ENCODE data around the gene WNT3. TPM values are rescaled to one million over a fixed set of nuclear protein-coding genes. Genes with fewer than 3 reads are reported as not detected.
A peak's percentile ranks its signal among the peaks of the same experiment; 100 is the strongest.

Gene WNT3
- total and polyA plus RNA-seq, 2 donors (not counting 3 experiments of a cell fraction or from before 2014, with no cell fraction given): 1.4 to 2.1 TPM

DNA sequence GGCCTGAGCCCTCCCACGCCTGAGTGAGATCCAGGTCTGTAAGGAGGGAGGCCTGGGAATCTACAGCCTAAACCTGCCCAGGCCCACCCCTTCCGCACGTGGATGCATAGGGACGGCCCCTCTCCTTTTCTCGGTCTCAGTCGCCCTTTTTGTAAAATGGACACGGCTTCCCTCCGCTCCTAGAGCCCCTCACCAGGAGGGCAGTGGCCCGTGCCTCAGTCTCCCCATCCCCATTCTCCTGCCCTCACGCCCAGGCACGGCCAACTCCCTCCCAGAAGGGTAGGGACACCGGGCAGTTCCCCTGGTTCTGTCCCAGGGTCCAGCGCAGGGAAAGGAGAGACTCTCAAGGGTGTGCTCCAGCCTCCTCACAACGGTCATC is 48.1 kb downstream of the WNT3 start:
- Histone ChIP-seq H3K27ac (ENCODE audit: insufficient read depth, low read depth, low read length) (no peak overlapping the region), H2AFZ (ENCODE audit: low read depth, low read length) (peak overlapping the region; percentile 17), H4K20me1 (replicated peaks; ENCODE audit: control insufficient read depth, extremely low read depth, insufficient read depth, low read length) (no peaks in the 10 kb centered on the region), H3K79me2 (ENCODE audit: control insufficient read depth, insufficient read depth, low read length) (no peaks in the 10 kb centered on the region), H3K4me2 (ENCODE audit: insufficient read depth, low read length) (peak overlapping the region; percentile 24), H3K9me3 (replicated peaks; ENCODE audit: control insufficient read depth, insufficient read depth, low read length) (no peaks in the 10 kb centered on the region), H3K36me3 (ENCODE audit: control insufficient read depth in 2 of 2, extremely low read depth in 1 of 2, insufficient read depth in 2 of 2, low read length in 2 of 2) (no peaks in the 10 kb centered on the region), H3K9me1 (replicated peaks; ENCODE audit: control insufficient read depth, extremely low read depth, insufficient read depth, low read length) (no peaks in the 10 kb centered on the region), H3K27me3 (ENCODE audit: control insufficient read depth in 2 of 2, insufficient read depth in 2 of 2, low read length in 2 of 2) (no peaks in the 10 kb centered on the region), H3K9ac (replicated peaks; ENCODE audit: extremely low read depth, insufficient read depth, low read length) (no peak overlapping the region), H3K4me3 (replicated peaks in 1 of 3; ENCODE audit: insufficient read depth in 1 of 3, low read depth in 1 of 3, low read length in 3 of 3) (no peak overlapping the region), H3K4me1 (ENCODE audit: control insufficient read depth, extremely low read depth, insufficient read depth, low read length) (peaks cover 4% of the 10 kb centered on the region)
- FAIRE-seq (no peak), DNase-seq (ENCODE audit: low read depth, low spot score) (no peak)
- CTCF ChIA-PET: interaction anchor here (1.0 kb wide), 2 partner anchors 17 to 65 kb away, joined by 3 to 4 read pairs; no protein-coding TSS in a partner anchor
- dilution Hi-C loops (cut with MboI; ENCODE audit: extremely low pct_ligation_motif_present, low sequenced_read_pairs): no loop called here
- POLR2A ChIA-PET: no interaction called here
- no TSS peak for BruUV-seq (replicated peaks)
- TF ChIP-seq JUN (IDR thresholded peaks at IDR 0.05; ENCODE audit: borderline replicate concordance, insufficient read depth, insufficient read length, low read depth) (no peak), FOS (IDR thresholded peaks at IDR 0.05; ENCODE audit: borderline replicate concordance, insufficient read depth, low read length) (no peak), POLR2AphosphoS5 (IDR thresholded peaks at IDR 0.05; ENCODE audit: insufficient read depth, low read depth, low read length) (no peak), EZH2 (IDR thresholded peaks at IDR 0.05; ENCODE audit: borderline replicate concordance, low read depth, low read length, severe bottlenecking) (no peak), POLR2A (IDR thresholded peaks at IDR 0.05; ENCODE audit: low read depth, low read length) (no peak), GATA2 (IDR thresholded peaks at IDR 0.05; ENCODE audit: insufficient read depth, insufficient read length, low read depth, low read length) (no peak), MYC (IDR thresholded peaks at IDR 0.05; ENCODE audit: low read depth, low read length) (no peak)
- TF ChIP-seq, protein P1, sequence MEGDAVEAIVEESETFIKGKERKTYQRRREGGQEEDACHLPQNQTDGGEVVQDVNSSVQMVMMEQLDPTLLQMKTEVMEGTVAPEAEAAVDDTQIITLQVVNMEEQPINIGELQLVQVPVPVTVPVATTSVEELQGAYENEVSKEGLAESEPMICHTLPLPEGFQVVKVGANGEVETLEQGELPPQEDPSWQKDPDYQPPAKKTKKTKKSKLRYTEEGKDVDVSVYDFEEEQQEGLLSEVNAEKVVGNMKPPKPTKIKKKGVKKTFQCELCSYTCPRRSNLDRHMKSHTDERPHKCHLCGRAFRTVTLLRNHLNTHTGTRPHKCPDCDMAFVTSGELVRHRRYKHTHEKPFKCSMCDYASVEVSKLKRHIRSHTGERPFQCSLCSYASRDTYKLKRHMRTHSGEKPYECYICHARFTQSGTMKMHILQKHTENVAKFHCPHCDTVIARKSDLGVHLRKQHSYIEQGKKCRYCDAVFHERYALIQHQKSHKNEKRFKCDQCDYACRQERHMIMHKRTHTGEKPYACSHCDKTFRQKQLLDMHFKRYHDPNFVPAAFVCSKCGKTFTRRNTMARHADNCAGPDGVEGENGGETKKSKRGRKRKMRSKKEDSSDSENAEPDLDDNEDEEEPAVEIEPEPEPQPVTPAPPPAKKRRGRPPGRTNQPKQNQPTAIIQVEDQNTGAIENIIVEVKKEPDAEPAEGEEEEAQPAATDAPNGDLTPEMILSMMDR (IDR thresholded peaks at IDR 0.05; ENCODE audit: extremely low read depth in 1 of 2, insufficient read depth in 1 of 2, low read depth in 1 of 2, low read length in 2 of 2): no peak
- TF ChIP-seq, protein P2, sequence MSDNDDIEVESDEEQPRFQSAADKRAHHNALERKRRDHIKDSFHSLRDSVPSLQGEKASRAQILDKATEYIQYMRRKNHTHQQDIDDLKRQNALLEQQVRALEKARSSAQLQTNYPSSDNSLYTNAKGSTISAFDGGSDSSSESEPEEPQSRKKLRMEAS (IDR thresholded peaks at IDR 0.05; ENCODE audit: insufficient read depth, insufficient read length): no peak
- intact Hi-C loops (cut with micrococcal nuclease): no loop called here

Data from endothelial cell of umbilical vein (primary cell).